GM21515 (cell line): ENCODE results near the gene RGCC.

ENCODE experiments used
- ATAC-seq: cut with Tn5 transposase; IDR thresholded peaks from one replicate; pipeline ENCODE4 v1.9.1; 2021; ENCODE audit not compliant: unreplicated experiment

The RGCC gene

GRCh38 chr13:41514853-41515395 is 57.6 kb downstream of the RGCC start:
- no peak for ATAC-seq

GRCh38 chr13:41515491-41516139 is 58.3 kb downstream of the RGCC start:
- ATAC-seq, result no peak

- ATAC-seq, result no peak
Observed at GRCh38 chr13:41516166-41516565, 58.8 kb downstream of the RGCC start.

- ATAC-seq, result no peak
Observed at GRCh38 chr13:41516760-41517159, 59.4 kb downstream of the RGCC start.

- no peak for ATAC-seq
Observed at GRCh38 chr13:41520016-41520659, 62.8 kb downstream of the RGCC start.
